ENCODE results near the gene BBS9.

Gene BBS9

GRCh38 chr7:33127085-33127484 is 2.3 kb upstream of the BBS9 start:
- DNase-seq (ENCODE audit: low spot score), result no peak

- DNase-seq (ENCODE audit: low spot score), result no peak
Measured at GRCh38 chr7:33128631-33128989, 754 bp upstream of the BBS9 start.

DNA sequence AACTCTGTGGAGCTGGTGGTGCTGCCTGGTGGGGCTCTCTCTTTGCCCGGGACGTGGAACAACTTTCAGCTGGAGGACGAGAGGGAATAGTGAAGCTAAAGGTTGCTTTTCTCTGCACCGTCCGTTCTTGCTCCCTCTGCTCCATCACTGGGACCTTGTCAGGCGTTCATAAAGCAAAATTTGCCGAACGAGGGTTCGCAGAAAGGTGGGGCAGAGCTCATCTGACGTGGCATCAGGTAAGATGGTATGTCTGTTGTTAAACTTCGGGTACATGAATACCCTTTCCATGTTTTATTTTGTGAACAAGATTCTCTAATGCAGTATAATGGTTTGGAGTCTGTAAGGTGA is 416 bp downstream of the BBS9 start:
- DNase-seq (ENCODE audit: low spot score), result peak; percentile 30

DNA sequence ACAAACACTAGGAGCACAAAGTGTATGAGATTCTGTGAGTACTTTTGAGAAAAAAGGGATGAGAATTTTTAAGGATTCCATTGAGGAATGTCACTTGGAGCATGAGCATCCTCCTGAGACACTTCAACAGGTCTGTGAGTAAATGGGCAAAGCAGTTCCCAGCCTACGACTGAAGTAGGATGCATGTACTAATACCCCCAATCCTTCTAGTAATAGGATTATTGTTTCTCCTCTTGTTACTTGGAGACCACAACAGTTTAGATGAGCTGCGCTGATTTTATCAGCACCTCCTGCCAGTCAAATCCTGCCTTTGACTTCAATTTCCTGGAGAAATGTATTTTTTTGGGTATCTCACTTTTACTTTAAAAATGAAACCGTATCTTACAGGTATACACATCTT is 820 bp downstream of the BBS9 start:
- DNase-seq (ENCODE audit: low spot score), result no peak

GRCh38 chr7:33137103-33137502 is 7.7 kb downstream of the BBS9 start:
- no peak for DNase-seq (ENCODE audit: low spot score)

GRCh38 chr7:33142585-33142984 is 13.2 kb downstream of the BBS9 start:
- no peak for DNase-seq (ENCODE audit: low spot score)

GRCh38 chr7:33143996-33144718 is 14.8 kb downstream of the BBS9 start:
- no peak for DNase-seq (ENCODE audit: low spot score)

DNA sequence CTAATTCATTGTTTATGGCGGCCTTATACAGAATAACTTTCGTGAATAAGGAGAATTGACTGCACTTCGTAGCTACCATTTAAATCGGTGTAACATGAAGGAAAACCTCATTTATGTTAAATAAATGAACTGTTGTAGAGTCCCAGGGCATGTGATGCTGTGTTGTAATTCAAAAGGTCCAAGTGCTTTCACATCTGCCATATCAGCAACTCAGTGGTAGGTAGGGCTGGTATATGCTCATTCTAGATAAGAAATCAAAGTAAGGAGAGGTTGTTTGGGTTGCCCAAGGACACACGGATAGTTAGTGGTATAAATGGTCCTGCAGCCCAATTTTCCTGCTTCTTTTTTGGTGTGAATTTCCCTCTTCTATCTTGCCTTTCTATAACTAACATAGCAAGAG is 15.8 kb downstream of the BBS9 start:
- DNase-seq (ENCODE audit: low spot score), result no peak

GRCh38 chr7:33152087-33152486 is 22.7 kb downstream of the BBS9 start:
- DNase-seq (ENCODE audit: low spot score), result no peak

DNA sequence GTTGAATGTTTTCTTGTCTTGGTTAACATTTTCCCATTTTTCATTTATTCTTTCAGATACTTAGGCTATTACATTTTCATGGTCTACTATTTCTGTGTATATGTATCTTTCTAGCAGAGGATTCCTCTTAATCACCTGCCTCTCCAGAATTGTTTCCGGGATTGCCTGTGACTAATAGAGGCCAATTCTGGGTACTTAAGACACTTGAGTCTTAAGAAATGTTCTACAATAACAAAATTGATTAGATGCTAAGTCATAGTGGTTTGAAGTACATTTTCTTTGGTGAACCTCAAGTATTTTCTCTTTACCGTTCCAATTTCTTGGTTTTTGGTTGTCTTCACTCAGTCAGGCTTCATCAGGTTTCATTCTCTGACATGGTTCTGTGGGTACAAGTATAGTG is 26.4 kb downstream of the BBS9 start:
- no peak for DNase-seq (ENCODE audit: low spot score)

DNA sequence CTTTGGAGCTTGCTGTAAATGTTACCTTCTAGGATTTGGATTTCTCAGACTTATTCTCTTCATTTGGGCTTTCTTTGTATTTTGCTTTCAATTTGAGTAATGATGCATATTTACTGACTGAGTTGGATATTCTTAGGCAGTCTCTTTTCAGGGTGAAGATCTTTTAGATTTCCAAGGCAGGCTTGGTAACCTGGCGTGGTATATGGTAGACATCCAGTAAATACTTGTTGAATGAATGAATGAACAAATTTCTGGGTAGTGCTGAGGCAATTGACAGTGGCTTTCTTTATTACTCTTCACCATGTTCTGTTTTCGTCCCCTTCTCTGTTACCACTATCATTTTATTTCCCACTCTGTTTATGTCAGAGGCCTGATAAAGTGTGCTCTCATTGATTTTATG is 27.1 kb downstream of the BBS9 start:
- DNase-seq (ENCODE audit: low spot score), result no peak

GRCh38 chr7:33157311-33157710 is 27.9 kb downstream of the BBS9 start:
- DNase-seq (ENCODE audit: low spot score), result no peak

GRCh38 chr7:33157781-33158180 is 28.4 kb downstream of the BBS9 start:
- no peak for DNase-seq (ENCODE audit: low spot score)

DNA sequence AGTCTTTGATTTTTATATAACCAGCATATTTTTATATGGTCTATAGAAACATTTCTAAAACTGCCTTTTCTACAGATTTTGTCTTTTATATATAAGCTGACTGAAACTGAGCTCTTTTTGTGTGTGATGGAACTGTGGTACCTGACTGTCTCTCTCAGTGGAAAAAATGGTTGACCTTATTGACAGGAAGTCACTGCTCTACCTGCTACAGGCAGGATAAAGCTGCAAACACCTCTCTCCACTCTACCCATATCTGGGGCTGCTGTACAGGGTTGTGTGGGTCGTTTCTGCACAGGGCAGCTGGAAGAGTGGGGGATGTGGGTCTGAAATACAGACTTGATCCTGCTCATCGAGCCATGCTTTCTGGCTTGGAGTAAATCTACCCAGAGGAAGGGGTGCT is 48.5 kb downstream of the BBS9 start:
- no peak for DNase-seq (ENCODE audit: low spot score)

GRCh38 chr7:33179519-33179918 is 50.2 kb downstream of the BBS9 start:
- DNase-seq (ENCODE audit: low spot score), result no peak

- no peak for DNase-seq (ENCODE audit: low spot score)
Measured at GRCh38 chr7:33183504-33183903, 54.1 kb downstream of the BBS9 start.

DNA sequence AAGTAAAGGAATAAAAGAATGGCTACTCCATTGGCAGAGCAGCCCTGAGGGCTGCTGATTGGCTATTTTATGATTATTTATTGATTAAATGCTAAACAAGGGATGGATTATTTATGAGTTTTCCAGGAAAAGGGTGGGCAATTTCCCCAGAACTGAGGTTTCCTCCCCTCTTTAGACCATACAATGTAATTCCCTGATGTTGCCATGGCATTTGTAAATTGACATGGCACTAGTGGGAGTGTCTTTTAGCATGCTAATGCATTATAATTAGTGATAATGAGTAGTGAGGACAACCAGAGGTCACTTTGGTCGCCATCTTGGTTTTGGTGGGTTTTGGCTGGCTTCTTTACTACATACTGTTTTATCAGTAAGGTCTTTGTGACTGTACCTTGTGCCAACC is 55.5 kb downstream of the BBS9 start:
- no peak for DNase-seq (ENCODE audit: low spot score)

DNA sequence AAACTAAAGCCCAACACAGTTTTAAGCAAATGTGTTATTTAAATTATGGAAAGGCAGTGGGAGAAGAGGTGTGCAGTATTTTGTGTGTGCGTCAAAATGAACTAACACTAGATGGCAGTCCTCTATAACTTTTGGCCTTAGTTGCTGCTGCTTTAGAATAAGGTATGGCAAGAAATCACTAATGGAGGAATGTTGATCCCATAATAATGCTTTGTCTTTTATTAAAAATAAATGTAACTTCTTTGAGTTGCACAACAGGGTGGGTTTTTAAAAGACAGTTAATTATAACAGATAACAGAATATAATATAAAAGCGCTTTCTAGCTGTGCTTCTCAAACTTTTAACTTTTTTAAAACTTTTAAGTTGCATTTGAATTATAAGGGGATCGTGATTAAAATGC is 56.4 kb downstream of the BBS9 start:
- DNase-seq (ENCODE audit: low spot score), result peak; percentile 74

DNA sequence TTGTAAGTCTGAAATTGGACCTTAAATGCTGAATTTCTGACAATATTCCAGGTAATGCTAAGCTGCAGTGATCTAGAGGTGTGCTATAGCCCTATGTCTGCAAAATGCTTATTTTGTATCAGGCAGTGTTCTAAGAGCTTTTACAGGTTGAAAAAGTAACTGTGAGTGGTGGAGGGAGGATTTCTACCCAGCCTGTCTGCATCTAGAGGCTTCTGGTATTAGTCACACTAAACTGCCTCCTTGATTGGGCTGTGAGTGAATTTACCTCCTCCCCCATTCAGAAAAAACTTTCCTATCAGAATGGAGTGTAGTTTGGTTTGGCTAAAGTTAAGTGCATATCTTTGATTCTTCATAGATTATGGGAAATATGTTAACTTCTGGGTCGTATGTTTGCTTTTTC is 56.8 kb downstream of the BBS9 start:
- DNase-seq (ENCODE audit: low spot score), result peak; percentile 31

DNA sequence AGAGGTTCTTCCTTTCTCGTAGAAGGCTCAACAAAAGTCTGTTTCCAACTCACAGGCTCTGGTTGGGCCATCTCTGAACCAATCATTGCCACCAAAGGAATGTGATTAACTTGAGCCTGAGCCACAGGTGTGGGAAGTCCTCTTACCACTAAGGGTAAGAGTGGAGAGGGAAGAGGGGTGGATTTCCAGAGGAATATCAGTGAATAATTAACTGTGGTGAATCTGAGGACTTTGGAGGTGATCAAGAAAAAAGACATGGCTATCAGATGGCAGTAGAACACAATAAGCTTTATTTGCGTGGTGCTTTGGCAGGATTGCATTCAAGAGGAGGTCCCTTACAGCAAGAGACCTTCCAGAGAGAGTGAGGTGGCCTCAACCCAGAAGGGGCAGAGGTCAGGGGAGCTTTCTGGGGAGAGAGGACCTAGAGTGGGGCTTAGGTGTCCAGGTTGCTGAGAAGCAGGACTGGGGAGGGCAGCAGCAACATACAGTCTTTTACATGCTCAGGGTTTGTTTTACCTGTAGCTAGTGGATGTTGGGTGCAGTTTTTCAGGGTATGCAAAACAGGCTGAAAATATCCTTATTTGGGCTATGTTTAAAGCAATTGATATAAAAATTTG is 61.4 kb downstream of the BBS9 start:
- DNase-seq (ENCODE audit: low spot score), result no peak

GRCh38 chr7:33191340-33191739 is 62.0 kb downstream of the BBS9 start:
- DNase-seq (ENCODE audit: low spot score), result peak; percentile 79

GRCh38 chr7:33192695-33193291 is 63.4 kb downstream of the BBS9 start:
- no peak for DNase-seq (ENCODE audit: low spot score)

DNA sequence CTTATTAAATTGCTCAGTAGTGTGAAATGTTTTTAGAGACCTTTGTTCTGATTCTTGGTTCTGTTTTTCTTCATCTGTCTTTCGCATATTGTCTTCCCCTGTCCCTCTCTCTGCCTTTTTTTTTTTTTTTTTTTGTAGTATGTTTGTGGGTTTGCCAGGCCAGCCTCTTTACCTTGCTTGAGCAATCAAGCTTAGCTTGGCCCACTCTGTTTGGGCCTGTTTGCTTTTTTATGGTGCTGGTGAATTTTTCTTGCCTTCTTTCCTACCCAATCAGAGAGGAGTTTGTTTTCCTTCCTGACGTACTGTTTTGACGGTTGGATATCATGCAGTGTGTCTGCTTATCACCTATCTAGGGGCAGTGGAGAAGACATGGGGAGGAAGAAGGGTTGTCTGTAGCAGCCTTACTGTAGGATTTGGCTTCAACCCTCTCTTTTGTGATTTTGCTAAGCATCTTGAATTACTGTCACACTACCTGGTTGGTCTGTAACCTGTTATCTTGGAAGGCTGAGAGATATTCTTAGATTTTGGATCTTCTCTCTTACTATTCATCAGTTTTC is 64.0 kb downstream of the BBS9 start:
- no peak for DNase-seq (ENCODE audit: low spot score)

DNA sequence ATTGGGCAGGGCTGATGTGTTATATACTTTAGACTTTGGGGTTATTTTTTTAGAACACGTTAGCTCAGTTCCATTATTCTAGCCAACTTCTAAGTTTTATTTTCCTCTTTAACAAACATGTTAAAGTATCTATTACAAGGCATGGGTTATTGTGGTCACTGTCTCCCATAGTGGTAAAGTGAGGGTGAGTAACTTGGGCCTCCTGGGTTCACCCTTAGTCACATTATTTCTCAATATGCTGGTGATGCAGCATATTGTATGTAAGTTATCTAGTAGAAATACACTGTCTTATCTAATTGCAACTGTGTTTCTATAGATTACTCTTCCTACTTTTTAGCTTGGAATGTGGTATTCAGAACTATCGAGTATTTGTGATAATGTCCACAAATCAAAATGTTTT is 65.9 kb downstream of the BBS9 start:
- DNase-seq (ENCODE audit: low spot score), result no peak

Data from SW480 (cell line).